ENCODE results near the gene MCM7. TPM values are rescaled to one million over a fixed set of nuclear protein-coding genes. Genes with fewer than 3 reads are reported as not detected.
"Not testable (repeated sequence)": the region's sequence is repeated elsewhere in the genome, so short reads cannot be mapped to it uniquely, and the experiment has no call there.

Gene MCM7
- total and polyA plus RNA-seq, 10 of the 15 experiments (the other 5 are each of a cell fraction or from before 2014, with no cell fraction given) = 183 to 383 (median 244) TPM

GRCh38 chr7:100147278-100147677 lies 46.1 kb upstream of the MCM7 start:
- CTCF ChIA-PET = interaction anchor here (0.6 to 5.7 kb wide), 4 partner anchors 9 to 227 kb away, joined by 3 to 43 read pairs (median 6); no protein-coding TSS in a partner anchor
- RAD21 ChIA-PET (ENCODE audit: unreplicated experiment) = interaction anchor here (1.8 to 2.4 kb wide), 2 partner anchors 9 to 13 kb away, joined by 7 to 17 read pairs; no protein-coding TSS in a partner anchor
- no peaks in the 10 kb centered on the region for H4K20me1 ChIP-seq (ENCODE audit: control insufficient read depth, insufficient read depth)
- H3K9me3 ChIP-seq (replicated peaks; ENCODE audit: control insufficient read depth, insufficient read depth, low read length) = no peaks in the 10 kb centered on the region
- no peak overlapping the region for H3K27ac ChIP-seq (ENCODE audit: control insufficient read depth, insufficient read depth)
- H3K79me2 ChIP-seq (ENCODE audit: control insufficient read depth, insufficient read depth, low read length) = peaks cover 18% of the 10 kb centered on the region
- no peak overlapping the region for H3K9ac ChIP-seq (ENCODE audit: control insufficient read depth, insufficient read depth, low read length)
- no peaks in the 10 kb centered on the region for H3K27me3 ChIP-seq (replicated peaks in 1 of 2; ENCODE audit: control insufficient read depth in 2 of 2, insufficient read depth in 2 of 2, low read length in 1 of 2)
- ATAC-seq (no peak), FAIRE-seq (no peak), DNase-seq (ENCODE audit: low read depth, low spot score) (no peak)
- 97% methylated on average over 2 of the region's 2 CpGs for WGBS (ENCODE audit: insufficient coverage, insufficient replicate concordance, low lambda C conversion rate, missing lambda C conversion rate)
- POLR2A ChIA-PET = interaction anchor here (0.7 to 2.3 kb wide), 12 partner anchors 11 to 73 kb away, joined by 3 to 28 read pairs (median 5); partner anchors contain the start of genes AP4M1, COPS6, MCM7 and PVRIG
- TF ChIP-seq SUZ12 (IDR thresholded peaks at IDR 0.05; ENCODE audit: unreplicated experiment) = no peak
- TF ChIP-seq MYB (IDR thresholded peaks at IDR 0.05; ENCODE audit: borderline replicate concordance, low read depth, low read length) = no peak
- TF ChIP-seq RUNX3 (IDR thresholded peaks at IDR 0.05; ENCODE audit: low read length) = no peak
- no peak for TF ChIP-seq KLF5 (IDR thresholded peaks at IDR 0.05; ENCODE audit: partially characterized antibody)
- no peak for TF ChIP-seq STAT3 (IDR thresholded peaks at IDR 0.05; ENCODE audit: low read depth, low read length)
- no peak for TF ChIP-seq ELK1 (IDR thresholded peaks at IDR 0.05; ENCODE audit: low read depth, low read length)
- TF ChIP-seq NFIC (IDR thresholded peaks at IDR 0.05; ENCODE audit: low read depth, low read length) = no peak
- TF ChIP-seq YY1 (IDR thresholded peaks at IDR 0.05; ENCODE audit: low read depth, low read length) = no peak
- no peak for TF ChIP-seq MYC (IDR thresholded peaks at IDR 0.05; ENCODE audit: insufficient read depth, insufficient read length, insufficient replicate concordance, low read length, severe bottlenecking)
- no peak for TF ChIP-seq TBL1XR1 (IDR thresholded peaks at IDR 0.05; ENCODE audit: low read depth, low read length)
- TF ChIP-seq IRF4 (IDR thresholded peaks at IDR 0.05; ENCODE audit: low read depth, low read length) = no peak
- no peak for TF ChIP-seq FOXK2 (IDR thresholded peaks at IDR 0.05)
- no peak for TF ChIP-seq BHLHE40 (IDR thresholded peaks at IDR 0.05; ENCODE audit: borderline replicate concordance in 1 of 2, low read depth in 2 of 2, low read length in 1 of 2)
- TF ChIP-seq CREM (IDR thresholded peaks at IDR 0.05; ENCODE audit: low read depth) = no peak
- no peak for TF ChIP-seq CBX5 (IDR thresholded peaks at IDR 0.05; ENCODE audit: low read depth)
- TF ChIP-seq PML (IDR thresholded peaks at IDR 0.05; ENCODE audit: low read length) = no peak
- TF ChIP-seq ATF7 (IDR thresholded peaks at IDR 0.05; ENCODE audit: low read depth) = no peak
- no peak overlapping the region for H3K4me3 ChIP-seq
- SMC1A ChIA-PET (ENCODE audit: uncharacterized antibody, unreplicated experiment) = interaction anchor here (1.2 to 1.8 kb wide), 3 partner anchors 9 to 63 kb away, joined by 4 to 7 read pairs (median 4); no protein-coding TSS in a partner anchor
- in situ Hi-C loops (cut with MboI) (no loop called here), intact Hi-C loops (cut with micrococcal nuclease; ENCODE audit: unreplicated experiment) (loop anchor here (5.0 kb wide), 1 partner anchor 70 kb away; the partner anchor contains the start of gene PVRIG)
- no TSS peak for BruUV-seq (replicated peaks)
- no peaks in the 10 kb centered on the region; a peak in 2 of 4 replicates for H3K36me3 ChIP-seq (ENCODE audit: control insufficient read depth in 2 of 2, insufficient read depth in 2 of 2, low read length in 1 of 2)
- H3K4me1 ChIP-seq (ENCODE audit: control insufficient read depth, insufficient read depth, low read length) = peaks cover 5% of the 10 kb centered on the region; the same call in 1 of the 2 replicates
- H3K4me2 ChIP-seq (ENCODE audit: control insufficient read depth, insufficient read depth) = no peak overlapping the region
- H2AFZ ChIP-seq (ENCODE audit: control insufficient read depth, low read depth, low read length) = no peak overlapping the region

GRCh38 chr7:100146350-100146749 lies 45.2 kb upstream of the MCM7 start:
- H3K36me3 ChIP-seq (ENCODE audit: control insufficient read depth in 2 of 2, insufficient read depth in 2 of 2, low read length in 1 of 2); BruUV-seq (replicated peaks); DNase-seq (ENCODE audit: low read depth, low spot score); H3K27ac ChIP-seq (ENCODE audit: control insufficient read depth, insufficient read depth); H3K4me3 ChIP-seq; H2AFZ ChIP-seq (ENCODE audit: control insufficient read depth, low read depth, low read length); H3K9ac ChIP-seq (ENCODE audit: control insufficient read depth, insufficient read depth, low read length); H3K4me1 ChIP-seq (ENCODE audit: control insufficient read depth, insufficient read depth, low read length); FAIRE-seq; H4K20me1 ChIP-seq (ENCODE audit: control insufficient read depth, insufficient read depth); H3K27me3 ChIP-seq (replicated peaks in 1 of 2; ENCODE audit: control insufficient read depth in 2 of 2, insufficient read depth in 2 of 2, low read length in 1 of 2); H3K9me3 ChIP-seq (replicated peaks; ENCODE audit: control insufficient read depth, insufficient read depth, low read length); RAD21 ChIA-PET (ENCODE audit: unreplicated experiment); H3K4me2 ChIP-seq (ENCODE audit: control insufficient read depth, insufficient read depth); ATAC-seq; in situ Hi-C loops (cut with MboI): not testable (repeated sequence)
- intact Hi-C loops (cut with micrococcal nuclease; ENCODE audit: unreplicated experiment) = loop anchor here (5.0 kb wide), 1 partner anchor 71 kb away; the partner anchor contains the start of gene PVRIG
- 94% methylated on average over 4 of the region's 4 CpGs for WGBS (ENCODE audit: insufficient coverage, insufficient replicate concordance, low lambda C conversion rate, missing lambda C conversion rate)
- CTCF ChIA-PET = interaction anchor here (0.7 to 5.7 kb wide), 3 partner anchors 10 to 17 kb away, joined by 3 to 43 read pairs (median 7); no protein-coding TSS in a partner anchor
- peaks cover 17% of the 10 kb centered on the region for H3K79me2 ChIP-seq (ENCODE audit: control insufficient read depth, insufficient read depth, low read length)
- SMC1A ChIA-PET (ENCODE audit: uncharacterized antibody, unreplicated experiment) = interaction anchor here (1.0 to 1.8 kb wide), 2 partner anchors 8 to 261 kb away, joined by 3 to 7 read pairs; no protein-coding TSS in a partner anchor
- POLR2A ChIA-PET = interaction anchor here (0.6 to 1.7 kb wide), 5 partner anchors 17 to 371 kb away, joined by 3 to 5 read pairs (median 3); no protein-coding TSS in a partner anchor
